Left forelimb (tissue), 1 donor: ENCODE results near the gene KRTAP5-1.
"Not testable (repeated sequence)": the region's sequence is repeated elsewhere in the genome, so short reads cannot be mapped to it uniquely, and the experiment has no call there.

ENCODE experiments used
- DNase-seq: peaks from one replicate; pipeline ENCODE4 v3.0.0-alpha.2; 2018; ENCODE audit warnings: low spot score

Gene KRTAP5-1

GRCh38 chr11:1584661-1585370 lies at the start of gene KRTAP5-1:
TSS of gene KRTAP5-1 (minus strand) at chr11:1585283. CDS start at chr11:1585249, 34 bp downstream.
- not testable (repeated sequence) for DNase-seq

- DNase-seq: peak; percentile 37
Observed at GRCh38 chr11:1633864-1634263, 48.8 kb upstream of the KRTAP5-1 start.

GRCh38 chr11:1632053-1632714 lies 47.1 kb upstream of the KRTAP5-1 start:
- DNase-seq: no peak

GRCh38 chr11:1631066-1631568 lies 46.0 kb upstream of the KRTAP5-1 start:
- no peak for DNase-seq

GRCh38 chr11:1630271-1630670 lies 45.2 kb upstream of the KRTAP5-1 start:
- no peak for DNase-seq

GRCh38 chr11:1629326-1630185 lies 44.5 kb upstream of the KRTAP5-1 start, which contains the start of gene KRTAP5-5:
TSS of gene KRTAP5-5 (plus strand) at chr11:1629775. CDS start at chr11:1629841, 66 bp downstream.
- DNase-seq: no peak

- peak; percentile 76 for DNase-seq
Observed at GRCh38 chr11:1628506-1629325, 43.6 kb upstream of the KRTAP5-1 start.

GRCh38 chr11:1625541-1625940 lies 40.5 kb upstream of the KRTAP5-1 start:
- DNase-seq: peak; percentile 26

GRCh38 chr11:1624621-1625020 lies 39.5 kb upstream of the KRTAP5-1 start:
- DNase-seq: no peak

- no peak for DNase-seq
Observed at GRCh38 chr11:1623716-1624115, 38.6 kb upstream of the KRTAP5-1 start.

- no peak for DNase-seq
Observed at GRCh38 chr11:1622086-1622485, 37.0 kb upstream of the KRTAP5-1 start, which contains the start of gene KRTAP5-4. TSS of gene KRTAP5-4 (minus strand) at chr11:1622138. CDS start at chr11:1622093, 45 bp downstream.

GRCh38 chr11:1619449-1619848 lies 34.4 kb upstream of the KRTAP5-1 start:
- DNase-seq: no peak

- DNase-seq: no peak
Observed at GRCh38 chr11:1618231-1618630, 33.1 kb upstream of the KRTAP5-1 start.

GRCh38 chr11:1608363-1608762 lies 23.3 kb upstream of the KRTAP5-1 start, which contains the start of gene KRTAP5-3:
TSS of gene KRTAP5-3 (minus strand) at chr11:1608463. CDS start at chr11:1608385, 78 bp downstream.
- no peak for DNase-seq

GRCh38 chr11:1607901-1608300 lies 22.8 kb upstream of the KRTAP5-1 start:
- DNase-seq: not testable (repeated sequence)

GRCh38 chr11:1607156-1607845 lies 22.2 kb upstream of the KRTAP5-1 start:
- DNase-seq: not testable (repeated sequence)

GRCh38 chr11:1605923-1606322 lies 20.8 kb upstream of the KRTAP5-1 start:
- DNase-seq: not testable (repeated sequence)

GRCh38 chr11:1604711-1605110 lies 19.6 kb upstream of the KRTAP5-1 start:
- no peak for DNase-seq

- DNase-seq: no peak
Observed at GRCh38 chr11:1604181-1604580, 19.1 kb upstream of the KRTAP5-1 start.

- no peak for DNase-seq
Observed at GRCh38 chr11:1603629-1604028, 18.5 kb upstream of the KRTAP5-1 start.
